ENCODE measurements around the gene SMIM32.

The SMIM32 gene

DNA sequence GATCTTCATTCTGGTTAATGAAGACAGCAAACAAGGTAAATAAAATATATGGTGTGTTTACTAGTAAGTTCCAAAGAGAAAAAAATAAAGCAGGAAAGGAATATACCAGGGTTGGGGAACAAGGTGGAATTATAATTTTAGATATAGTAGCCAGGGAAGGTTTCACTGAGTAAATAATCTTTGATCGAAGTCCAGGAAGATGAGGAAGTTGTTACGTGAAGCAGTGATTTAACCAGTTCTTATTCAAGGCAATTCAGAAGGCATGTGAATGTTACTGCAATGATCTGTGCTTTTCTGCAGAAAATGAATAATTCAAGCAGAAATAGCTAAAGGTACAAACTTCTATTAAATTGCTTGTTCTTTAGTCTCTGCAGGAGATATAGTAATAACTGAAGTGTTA lies 6.2 kb downstream of the SMIM32 start:
- no peak for DNase-seq (ENCODE audit: low read depth)

DNA sequence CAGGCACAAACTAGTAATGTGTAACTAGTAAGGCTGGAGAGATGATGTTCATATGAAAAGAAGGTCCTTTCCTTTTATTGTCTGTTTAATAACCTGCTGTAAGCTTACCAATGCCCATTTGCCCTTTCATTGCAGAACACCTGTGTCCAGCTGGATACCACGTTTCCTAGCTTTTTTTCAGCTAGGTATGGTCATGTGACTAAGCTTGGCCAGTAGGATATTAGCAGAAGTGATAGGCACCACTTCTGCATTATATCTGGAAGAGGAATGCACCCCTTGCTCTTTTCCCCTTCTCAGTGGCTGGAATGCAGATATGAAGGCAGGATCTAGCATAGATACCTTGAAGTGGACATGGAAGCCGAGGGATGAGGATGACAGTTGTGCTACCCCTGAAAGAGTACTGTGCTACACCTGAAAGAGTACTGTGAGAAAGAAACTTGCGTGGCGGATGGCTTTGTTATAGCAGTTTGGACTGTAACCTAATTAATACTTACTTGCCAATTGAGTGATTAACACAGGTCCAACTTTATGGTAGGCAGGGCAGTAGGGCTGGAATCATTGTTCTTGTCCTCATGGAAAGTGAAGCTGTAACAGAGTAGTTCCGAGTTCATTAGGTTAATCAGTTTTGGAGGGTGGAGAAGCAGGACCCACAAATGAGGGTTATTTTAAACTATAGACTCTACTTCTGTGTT lies 6.8 kb downstream of the SMIM32 start:
- no peak for DNase-seq (ENCODE audit: low read depth)

DNA sequence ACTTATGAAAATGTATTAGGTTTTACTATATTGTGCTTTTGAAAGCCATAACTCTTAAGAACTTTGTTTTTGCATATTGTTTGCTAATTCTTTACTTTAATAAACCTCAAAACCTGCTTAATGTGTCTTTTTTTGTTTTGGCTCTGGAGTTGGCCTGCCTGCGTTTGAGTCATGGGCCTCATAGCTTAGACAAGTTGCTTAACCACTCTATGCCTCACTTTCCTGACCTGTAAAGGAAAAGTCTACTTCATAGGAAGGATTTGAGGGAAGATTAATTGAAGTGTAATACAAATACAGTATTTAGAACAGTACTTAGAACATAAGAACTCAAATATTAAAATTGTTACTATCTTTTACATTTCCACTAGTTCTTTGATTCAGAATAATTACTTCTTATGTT lies 10.3 kb downstream of the SMIM32 start:
- DNase-seq (ENCODE audit: low read depth), result peak; percentile 6

DNA sequence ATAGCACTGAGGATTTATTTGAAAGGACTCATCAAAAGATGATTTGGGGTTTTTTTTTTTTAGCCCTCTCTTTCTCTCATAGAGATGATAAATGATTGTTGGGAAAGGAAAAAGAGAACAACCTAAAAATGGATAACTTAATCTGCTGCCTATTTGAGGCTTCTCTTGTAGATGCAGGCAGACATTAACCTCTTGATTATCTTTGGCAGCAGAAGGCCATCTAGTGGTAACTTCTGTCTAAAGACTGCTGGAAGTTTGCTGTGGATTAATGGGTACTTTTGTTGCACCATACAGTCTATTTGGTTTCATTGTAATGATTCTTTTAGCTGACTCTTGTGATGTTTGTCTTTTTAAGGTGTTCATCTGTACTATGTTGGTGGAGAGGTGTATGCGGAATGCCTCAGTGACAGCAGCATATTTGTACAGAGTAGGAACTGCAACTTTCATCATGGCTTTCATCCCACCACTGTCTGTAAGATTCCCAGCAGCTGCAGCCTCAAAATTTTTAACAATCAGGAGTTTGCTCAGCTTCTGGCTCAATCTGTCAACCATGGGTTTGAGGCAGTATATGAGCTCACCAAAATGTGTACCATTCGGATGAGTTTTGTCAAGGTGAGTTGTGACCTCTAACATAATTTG lies 18.8 kb downstream of the SMIM32 start:
- peak; percentile 28 for DNase-seq (ENCODE audit: low read depth)

DNA sequence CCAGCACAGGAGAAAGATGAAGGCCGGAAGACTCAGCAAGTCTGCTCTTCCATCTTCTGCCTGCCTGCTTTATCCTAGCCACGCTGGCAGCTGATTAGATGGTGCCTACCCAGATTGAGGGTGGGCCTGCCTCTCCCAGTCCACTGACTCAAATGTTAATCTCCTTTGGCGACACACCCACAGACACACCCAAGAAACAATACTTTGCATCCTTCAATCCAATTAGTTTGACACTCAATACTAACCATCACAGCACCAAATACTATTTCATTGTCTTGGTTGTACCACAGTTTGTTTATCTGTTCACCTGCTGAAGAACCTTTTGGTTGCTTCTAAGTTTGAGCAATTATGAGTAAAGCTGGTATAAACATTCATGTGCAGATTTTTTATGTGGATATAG lies 23.7 kb downstream of the SMIM32 start:
- DNase-seq (ENCODE audit: low read depth), result no peak

DNA sequence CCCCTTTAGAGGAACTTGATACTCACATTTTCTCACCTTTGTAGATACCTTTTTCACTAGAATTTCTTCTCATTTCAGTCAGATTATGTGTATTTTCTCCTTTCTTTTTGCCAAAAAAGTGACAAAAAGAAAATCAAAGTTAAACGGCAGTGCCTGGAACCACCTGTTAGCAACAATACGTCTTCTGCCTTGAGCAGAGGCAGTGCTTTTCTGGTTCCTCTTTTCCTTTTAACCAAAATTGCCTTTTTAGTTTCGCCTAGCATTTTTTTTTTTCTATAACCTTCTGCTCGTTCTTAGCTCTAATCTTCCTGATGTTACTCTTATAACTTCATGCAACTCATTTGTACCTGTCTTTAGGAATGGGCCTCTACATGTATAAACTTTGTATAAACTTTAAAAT lies 26.1 kb downstream of the SMIM32 start:
- no peak for DNase-seq (ENCODE audit: low read depth)

DNA sequence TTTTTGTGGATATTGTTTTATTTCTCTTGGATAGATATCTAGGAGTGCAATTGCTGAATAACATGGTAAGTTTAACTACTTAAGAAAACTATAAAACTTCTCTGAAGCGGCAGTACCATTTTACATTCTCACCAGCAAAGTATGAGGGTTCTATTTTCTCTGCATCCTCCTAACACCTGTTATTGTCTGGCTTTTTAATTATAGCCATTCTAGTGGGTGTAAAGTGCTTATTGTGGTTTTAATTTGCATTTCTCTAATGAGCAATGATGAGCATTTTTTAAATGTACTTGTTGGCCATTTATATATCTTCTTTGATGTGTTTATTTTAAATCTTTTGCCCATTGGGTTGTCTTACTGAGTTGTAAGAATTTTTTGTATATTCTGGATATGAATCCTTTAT lies 28.7 kb downstream of the SMIM32 start:
- no peak for DNase-seq (ENCODE audit: low read depth)

DNA sequence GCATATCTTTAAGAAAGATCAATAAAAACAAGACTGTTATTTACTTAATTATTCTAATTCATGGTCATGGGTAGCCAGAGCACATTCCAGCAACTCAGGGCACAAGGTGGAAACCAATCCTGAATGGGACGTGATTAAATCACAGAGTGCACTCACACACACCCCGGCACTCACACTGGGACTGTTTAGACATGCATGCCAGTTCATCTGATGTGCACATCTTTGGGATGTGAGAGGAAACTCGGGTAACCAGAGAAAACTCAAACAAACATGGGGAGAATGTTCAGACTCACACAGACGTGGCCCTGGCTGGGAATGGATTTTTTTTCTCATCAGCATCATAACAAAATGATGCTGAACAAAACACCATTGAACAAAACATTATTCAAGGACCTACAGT lies 31.0 kb downstream of the SMIM32 start:
- DNase-seq (ENCODE audit: low read depth), result no peak

DNA sequence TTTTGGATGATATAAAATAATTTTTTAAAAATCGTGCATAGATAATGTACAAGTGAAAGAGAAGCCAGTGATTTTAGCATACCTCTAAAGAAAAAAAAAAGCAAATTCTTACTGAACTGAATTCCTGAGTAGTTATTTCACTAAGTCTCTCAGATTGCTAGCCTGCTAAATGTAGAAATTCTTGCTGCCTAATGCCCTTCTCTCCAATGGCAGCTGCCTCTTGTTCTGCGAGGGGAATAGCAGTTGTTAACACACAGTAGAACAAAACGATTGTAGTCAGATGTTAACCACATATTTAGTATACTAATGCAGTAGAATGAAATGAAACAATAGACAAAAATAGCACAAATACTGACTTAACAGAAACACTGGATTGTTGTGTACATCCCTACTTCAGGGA lies 33.5 kb downstream of the SMIM32 start:
- DNase-seq (ENCODE audit: low read depth), result peak; percentile 22

DNA sequence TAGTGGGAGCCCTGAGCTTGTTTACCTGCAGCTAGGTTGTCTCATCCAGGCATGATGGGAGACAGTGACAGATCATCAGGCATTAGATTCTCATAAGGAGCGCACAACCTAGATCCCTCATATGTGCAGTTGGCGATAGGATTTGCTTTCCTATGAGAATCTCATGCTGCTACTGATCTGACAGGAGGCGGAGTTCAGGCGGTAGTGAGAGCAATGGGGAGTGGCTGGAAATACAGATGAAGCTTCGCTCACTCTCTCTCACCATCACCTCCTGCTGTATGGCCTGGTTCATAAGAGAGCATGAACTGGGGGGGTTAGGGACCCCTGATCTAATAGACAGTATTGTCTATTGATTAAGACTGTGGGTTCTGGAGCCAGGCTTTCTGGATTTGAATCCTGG lies 35.4 kb downstream of the SMIM32 start:
- DNase-seq (ENCODE audit: low read depth), result no peak

DNA sequence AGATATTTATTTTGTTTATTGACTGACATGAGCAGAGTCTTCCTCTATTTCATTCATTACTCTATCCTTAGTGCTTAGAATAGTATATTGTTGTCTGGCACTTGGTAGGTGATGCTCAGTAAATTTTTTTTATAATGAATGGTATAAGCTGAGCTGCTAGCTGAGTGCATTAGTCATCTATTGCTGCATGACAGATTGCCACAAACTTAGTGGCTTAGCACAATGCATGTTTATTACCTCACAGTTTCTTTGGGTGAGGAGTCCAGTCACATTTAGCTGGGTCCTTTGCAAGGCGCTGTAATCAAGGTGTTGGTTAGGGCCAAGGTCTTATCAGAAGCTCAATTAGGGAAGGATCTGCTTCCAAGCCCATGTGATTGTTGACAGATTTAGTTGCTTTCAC lies 37.2 kb downstream of the SMIM32 start:
- DNase-seq (ENCODE audit: low read depth), result no peak

DNA sequence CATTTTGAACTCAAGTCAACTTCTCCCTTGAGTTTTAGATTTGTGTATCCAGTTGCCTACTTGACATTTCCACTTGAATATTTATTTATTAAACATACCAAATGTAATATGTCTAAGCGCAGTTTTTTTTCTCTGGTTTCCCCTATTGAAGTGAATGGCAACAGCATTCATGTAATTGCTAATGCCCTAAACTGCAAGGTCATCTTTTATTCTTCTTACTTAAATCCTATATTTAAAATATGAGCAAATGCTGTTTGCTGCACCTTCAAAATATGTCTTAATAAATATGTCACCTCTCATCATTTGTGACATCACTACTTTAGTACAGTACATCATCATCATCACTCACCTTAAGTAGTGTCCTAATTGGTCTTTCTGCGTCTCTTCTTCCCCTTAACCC lies 37.9 kb downstream of the SMIM32 start:
- no peak for DNase-seq (ENCODE audit: low read depth)

DNA sequence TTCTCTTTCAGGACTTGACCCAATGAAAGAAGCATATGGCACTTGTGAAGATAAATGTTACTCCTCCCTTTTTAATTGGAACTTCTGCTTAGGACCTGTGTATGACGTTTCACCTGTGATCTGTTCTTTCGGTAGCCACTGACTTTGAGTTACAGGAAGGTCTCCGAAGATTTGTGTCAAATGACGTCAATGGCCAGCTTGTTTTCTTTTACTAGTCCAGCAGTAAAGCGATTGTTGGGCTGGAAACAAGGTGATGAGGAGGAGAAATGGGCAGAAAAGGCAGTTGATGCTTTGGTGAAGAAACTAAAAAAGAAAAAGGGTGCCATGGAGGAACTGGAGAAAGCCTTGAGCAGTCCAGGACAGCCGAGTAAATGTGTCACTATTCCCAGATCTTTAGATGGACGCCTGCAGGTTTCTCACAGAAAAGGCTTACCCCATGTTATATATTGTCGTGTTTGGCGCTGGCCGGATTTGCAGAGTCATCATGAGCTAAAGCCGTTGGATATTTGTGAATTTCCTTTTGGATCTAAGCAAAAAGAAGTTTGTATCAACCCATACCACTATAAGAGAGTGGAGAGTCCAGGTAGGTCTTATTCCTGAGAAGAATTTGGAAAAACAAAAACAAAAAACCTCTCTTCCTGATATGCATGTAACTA lies 39.3 kb downstream of the SMIM32 start:
- DNase-seq (ENCODE audit: low read depth), result no peak

DNA sequence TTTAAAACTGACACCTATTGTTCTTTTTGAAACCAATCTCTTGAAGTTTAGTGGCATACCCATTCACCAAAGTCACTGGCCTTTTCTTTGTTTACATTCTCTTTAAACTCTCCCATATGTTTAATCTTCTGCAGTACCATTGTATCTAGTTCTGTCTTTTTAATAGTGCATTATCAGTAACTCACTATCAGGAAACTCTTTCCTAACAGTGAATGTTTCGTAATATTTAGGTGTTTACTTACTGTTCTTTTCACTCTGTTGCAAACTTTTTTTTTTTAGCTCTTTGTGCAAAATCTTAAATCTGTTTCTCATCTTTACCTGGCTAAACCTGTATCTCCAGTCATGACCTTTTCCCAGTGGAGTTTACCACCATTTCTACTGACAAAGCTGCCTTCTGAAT lies 43.1 kb downstream of the SMIM32 start:
- DNase-seq (ENCODE audit: low read depth), result no peak

DNA sequence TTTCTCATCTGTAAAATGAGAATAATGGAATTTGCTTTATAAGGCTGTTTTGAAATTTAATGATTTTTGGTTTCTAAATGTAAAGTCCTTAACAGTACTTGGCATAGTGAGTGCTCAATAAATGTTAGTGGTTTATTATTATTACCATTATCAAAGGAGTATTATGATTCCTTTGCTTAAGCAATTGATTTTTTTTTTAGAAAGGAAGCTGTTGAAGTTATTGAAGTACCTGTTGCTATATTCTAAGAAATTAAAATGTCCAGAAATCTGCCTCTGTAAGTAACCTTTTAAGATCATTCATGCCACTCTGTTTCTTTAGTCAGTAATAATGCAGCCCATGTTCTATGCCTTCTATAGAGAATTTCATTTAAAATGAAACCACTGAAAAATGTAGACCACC lies 45.3 kb downstream of the SMIM32 start:
- no peak for DNase-seq (ENCODE audit: low read depth)

DNA sequence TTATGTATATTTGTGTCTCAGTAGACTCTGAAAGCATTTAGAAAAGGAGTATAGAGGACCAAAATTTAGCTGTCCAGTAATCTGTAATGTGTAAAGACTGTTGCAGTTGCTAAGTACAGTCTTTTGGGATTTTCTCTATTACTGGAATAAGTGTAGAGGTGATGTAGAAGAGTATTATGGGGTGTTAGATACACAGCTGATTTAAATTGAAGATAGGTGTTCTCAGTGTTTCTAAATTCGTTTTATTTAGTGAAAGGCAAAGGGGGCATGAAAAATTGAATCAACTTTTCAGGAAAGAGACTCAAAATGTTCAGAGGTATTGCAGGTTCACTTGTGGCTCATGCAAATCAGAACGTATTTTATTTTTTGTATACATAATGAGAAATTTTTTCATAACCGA lies 46.8 kb downstream of the SMIM32 start:
- DNase-seq (ENCODE audit: low read depth), result no peak

DNA sequence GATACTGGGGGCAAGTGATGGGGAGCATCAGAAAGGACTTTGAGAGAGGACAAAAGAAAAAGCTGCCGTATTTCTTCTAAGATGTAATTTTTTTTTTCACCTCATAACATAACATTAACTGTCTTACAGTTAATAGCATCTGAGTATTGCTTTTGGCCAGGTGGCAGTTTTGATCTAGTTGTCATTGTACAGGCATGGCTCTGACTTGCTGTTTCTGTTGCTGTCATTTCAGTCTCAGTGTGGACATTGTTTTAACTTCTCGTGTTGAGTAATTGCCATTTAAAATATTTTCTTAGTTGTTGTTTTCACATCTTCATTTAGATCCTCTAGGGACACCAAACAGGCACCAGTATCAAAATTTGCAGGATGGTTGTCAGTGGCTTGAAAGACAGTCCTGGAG lies 47.9 kb downstream of the SMIM32 start:
- DNase-seq (ENCODE audit: low read depth), result no peak

DNA sequence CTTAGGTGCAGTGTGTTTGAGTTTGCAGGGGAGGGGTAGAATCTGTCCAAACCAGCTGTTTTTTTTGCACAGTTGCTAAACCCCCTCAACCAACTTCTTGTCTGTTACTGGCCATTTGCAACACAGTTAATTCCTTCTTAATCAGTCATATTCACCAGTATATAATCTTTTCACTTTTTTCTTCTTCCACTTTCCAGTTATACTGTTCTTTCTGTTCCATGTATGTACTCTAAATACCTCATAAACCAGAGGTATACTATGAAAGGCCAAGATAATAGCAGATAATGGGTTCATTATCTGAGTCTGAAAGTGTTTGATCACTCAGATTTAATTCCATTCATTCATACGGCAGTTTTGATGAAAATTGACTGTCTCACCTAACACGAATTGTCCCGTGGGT lies 49.2 kb downstream of the SMIM32 start:
- no peak for DNase-seq (ENCODE audit: low read depth)

DNA sequence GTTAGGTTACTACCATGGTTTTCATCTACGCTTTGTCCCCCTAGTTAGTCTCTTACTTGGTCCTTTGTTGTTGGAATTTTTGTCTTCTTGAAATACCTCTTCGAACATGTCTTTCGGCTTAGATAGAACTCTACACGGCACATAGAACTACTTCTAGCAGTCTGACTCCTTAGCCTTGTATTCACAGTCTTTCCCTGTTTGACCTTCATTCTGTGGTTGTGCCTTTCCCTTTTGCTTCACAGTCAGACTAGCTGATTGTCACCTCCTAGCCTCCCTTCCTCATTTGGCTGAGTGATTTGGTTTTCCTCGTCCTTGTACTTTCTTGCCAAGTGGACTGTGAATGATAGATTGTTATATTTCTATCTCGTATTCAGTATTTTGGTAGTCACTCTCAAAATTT lies 49.6 kb downstream of the SMIM32 start:
- DNase-seq (ENCODE audit: low read depth), result no peak

DNA sequence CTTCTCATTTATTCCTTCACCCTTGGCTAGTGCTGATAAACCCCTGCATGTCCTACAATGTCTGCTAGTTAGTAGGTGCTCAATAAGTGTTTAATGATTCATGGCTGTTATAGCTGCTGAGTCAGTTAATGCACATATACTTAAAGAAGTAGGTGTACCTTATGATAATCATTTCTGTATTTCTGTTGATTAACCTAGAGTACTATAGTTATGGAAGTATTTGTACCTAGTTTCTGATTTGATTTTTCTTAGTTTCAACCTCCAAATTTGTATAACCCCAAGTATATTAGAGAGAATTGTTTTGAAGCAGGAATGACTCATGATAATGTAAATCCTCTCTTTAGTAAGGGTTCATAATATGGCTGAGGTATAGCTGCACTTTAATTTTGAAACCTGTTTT lies 51.4 kb downstream of the SMIM32 start:
- DNase-seq (ENCODE audit: low read depth), result no peak

All from non-pigmented ciliary epithelial cell (primary cell).